Heart right ventricle (tissue), 16 donors: ENCODE measurements around the gene ABLIM2. TPM values are rescaled to one million over a fixed set of nuclear protein-coding genes. Genes with fewer than 3 reads are reported as not detected.
A peak's percentile ranks its signal among the peaks of the same experiment; 100 is the strongest.

Source experiments
- ATAC-seq, 8 donors: fragments of 200-7000 bp; cut with Tn5 transposase; one replicate each; pipeline ENCODE4 v1.9.1; 2020; ENCODE audit warnings: mild to moderate bottlenecking in 8 of 8, moderate library complexity in 8 of 8, moderate number of reproducible peaks in 1 of 8
- DNase-seq, 2 donors: peaks; one replicate each; pipeline ENCODE4 v3.0.0-alpha.2; 2020
- H3K27ac ChIP-seq, 10 donors: fragments of 200-600 bp; sonication (generic) in 2 of 10; one replicate each; pipeline versions ENCODE4 v1.5.0 to v1.8.0; 2020 to 2022; ENCODE audit warnings: mild to moderate bottlenecking in 3 of 10
- H3K27me3 ChIP-seq, 7 donors: fragments of 200-600 bp; one replicate each; pipeline ENCODE4 v1.8.0; 2021 to 2022; ENCODE audit warnings: mild to moderate bottlenecking in 2 of 7
- H3K36me3 ChIP-seq, 9 donors: fragments of 200-600 bp; sonication (generic) in 1 of 9; one replicate each; pipeline versions ENCODE4 v1.5.0 to v1.8.0; 2020 to 2022; ENCODE audit warnings: mild to moderate bottlenecking in 2 of 9
- H3K4me1 ChIP-seq, 9 donors: fragments of 200-600 bp; sonication (generic) in 1 of 9; one replicate each; pipeline versions ENCODE4 v1.5.0 to v1.8.0; 2020 to 2022; ENCODE audit warnings: mild to moderate bottlenecking in 4 of 9
- H3K4me3 ChIP-seq, 10 donors: fragments of 200-600 bp; sonication (generic) in 2 of 10; one replicate each; pipeline versions ENCODE4 v1.5.0 to v1.8.0; 2020 to 2022; ENCODE audit warnings: mild to moderate bottlenecking in 7 of 10, moderate library complexity in 2 of 10
- H3K9me3 ChIP-seq, 11 donors: fragments of 200-600 bp in 10 of 11; sonication (generic) in 2 of 11; one replicate each; pipeline versions ENCODE4 v1.5.0 to v1.8.0; 2013 to 2022; ENCODE audit warnings: mild to moderate bottlenecking in 2 of 11, control low read depth in 1 of 11, moderate library complexity in 1 of 11
- CTCF ChIP-seq, 9 donors: fragments of 200-600 bp; sonication (generic) in 2 of 9; IDR thresholded peaks; one replicate each; pipeline versions ENCODE4 v1.5.0 to v1.8.0; 2021 to 2022; ENCODE audit warnings: antibody characterized with exemption in 9 of 9, mild to moderate bottlenecking in 5 of 9, moderate library complexity in 1 of 9
- WGBS, 2 donors: extraction: QIAGEN DNeasy Blood & Tissue Kit; methylation state at CpG; one replicate each; pipeline ENCODE4 v1.1.7; 2013; ENCODE audit warnings: inconsistent platforms in 1 of 2; 5-methylcytosine and 5-hydroxymethylcytosine counted together
- intact Hi-C, 10 donors: fragments of 100-400 bp; cut with DNase I; formaldehyde crosslinking; loops; one replicate each; pipeline versions ENCODE4 v1.11.1 to v1.14.2; 2022
- polyA plus RNA-seq, 2 donors: library from polyadenylated mRNA; stranded (reverse); fragments of 200-250 nt; gene quantifications; one replicate each; pipeline ENCODE4 v1.2.3, GENCODE V29; 2013
- total RNA-seq, 10 donors: library from RNA; stranded (reverse); fragmentation: NEBNext Ultra II Directional in 3 of 10; extraction: Animal tissue kit (Norgen Biotek cat#: 25700) in 3 of 10; gene quantifications; one replicate each; pipeline versions ENCODE4 v1.2.1 to v1.2.4, GENCODE V29; 2021 to 2023
- donor health status: Arrhythmogenic right ventricular cardiomyopathy.
- donor health status: ischemic (EF 13 %, LVEDD 7.1; RV severe dilation, severe dysfunction).
- donor health status: healthy with polysubstance abuse.
- donor health status: DM: no; HTN: yes; CAD: no.
- donor health status: DM: no; HTN: no; CAD: no.
- donor health status: ischemic (EF 25% LVEDD 6.9; RV normal size, moderate dysfunction).
- donor health status: ischemic (EF 25% LVEDD 5.7; RV mildly dilated, moderate dysfunction).
- donor health status: healthy.
- donor health status: DM: yes; HTN: yes; CAD: no.
- donor health status: Ischemic cardiomyopathy.
- donor health status: ischemic (EF 35%, LVEDD 5.7; RV mildly dilated, moderate dysfunction).
- donor health status: nonischemic (EF 11% LVEDD 7.7; RV severe dilation, severe dysfunction).
- donor health status: DM: yes; HTN: yes; CAD: no.
- donor health status: PGD.
- donor health status: ischemic (EF 29% LVEDD 5.4; RV normal size, mild dysfunction).
- donor health status: nonischemic (EF 23%, LVEDD 6.1; RV moderate dilation, normal function).

The ABLIM2 gene
- total and polyA plus RNA-seq, 12 donors, result 7.2 to 27.8 (median 17.6) TPM

- DNase-seq, result no peak
- no peak overlapping the region for H3K4me3 ChIP-seq
- no peak for ATAC-seq
- no peaks in the 10 kb centered on the region for H3K36me3 ChIP-seq
- no peaks in the 10 kb centered on the region for H3K27me3 ChIP-seq
- intact Hi-C loops, result no loop called here
- WGBS, 2 donors, result 91 to 94% methylated on average over 10 of the region's 10 CpGs
- H3K4me1 ChIP-seq, result peaks cover 0 to 16% (median 6%) of the 10 kb centered on the region in 9 donors
- no peak overlapping the region for H3K27ac ChIP-seq
- no peak for TF ChIP-seq CTCF (IDR thresholded peaks at IDR 0.05)
- H3K9me3 ChIP-seq, result peaks cover 0 to 15% (median 6%) of the 10 kb centered on the region in 11 donors
Observed at GRCh38 chr4:8164687-8165086, 6.1 kb upstream of the ABLIM2 start.

- Histone ChIP-seq H3K9me3 (peaks cover 0 to 13% (median 6%) of the 10 kb centered on the region in 11 donors), H3K4me3 (no peak overlapping the region), H3K27me3 (no peaks in the 10 kb centered on the region), H3K36me3 (no peaks in the 10 kb centered on the region), H3K4me1 (peaks cover 0 to 21% (median 11%) of the 10 kb centered on the region in 9 donors), H3K27ac (no peak overlapping the region)
- no peak for TF ChIP-seq CTCF (IDR thresholded peaks at IDR 0.05)
- ATAC-seq (no peak), DNase-seq (peak in 1 of 2 donors; percentile 4)
- intact Hi-C loops, result no loop called here
- WGBS, 2 donors, result 59 to 65% methylated on average over 9 of the region's 9 CpGs
Observed at GRCh38 chr4:8164194-8164565, 5.6 kb upstream of the ABLIM2 start.

DNA sequence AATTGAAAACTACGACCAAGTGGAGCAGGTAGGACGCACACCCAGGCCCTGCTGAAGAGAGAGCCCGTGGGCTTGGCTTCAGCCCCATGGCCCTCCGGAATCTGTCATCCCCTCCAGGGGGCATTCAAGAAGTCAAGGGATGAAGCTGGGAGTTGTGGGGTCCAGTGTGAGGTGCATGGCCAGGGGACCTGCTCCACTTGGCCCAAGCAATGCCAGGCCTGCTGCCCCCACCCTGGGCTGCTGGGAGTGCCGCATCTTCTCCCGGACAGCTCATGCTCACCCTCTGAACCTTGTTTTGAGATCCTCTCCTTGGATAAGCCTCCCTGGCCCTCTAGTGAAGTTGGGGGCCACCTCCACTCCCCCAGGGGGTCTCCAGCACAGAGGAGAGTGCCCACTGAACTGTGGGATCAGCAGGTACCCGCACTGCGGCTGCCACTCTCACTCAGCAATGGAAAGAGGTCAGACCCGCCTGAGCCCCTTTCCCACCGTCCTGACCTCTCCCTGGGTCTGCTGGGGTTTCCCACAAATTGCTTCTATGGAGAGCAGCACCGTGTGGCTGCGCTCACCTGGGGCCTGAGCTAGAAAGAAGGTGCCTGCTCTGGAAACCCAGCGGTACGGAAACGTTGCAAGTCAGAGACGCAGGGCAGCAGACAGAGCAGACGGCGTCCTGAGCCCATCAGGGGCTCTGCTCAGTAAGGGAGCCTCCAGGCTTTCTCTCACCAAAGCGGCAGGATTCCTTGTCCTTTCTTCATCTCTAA lies 5.0 kb upstream of the ABLIM2 start:
- Histone ChIP-seq H3K9me3 (peaks cover 0 to 7% (median 5%) of the 10 kb centered on the region in 11 donors), H3K4me3 (no peak overlapping the region), H3K27me3 (no peaks in the 10 kb centered on the region), H3K36me3 (no peaks in the 10 kb centered on the region), H3K27ac (no peak overlapping the region), H3K4me1 (peaks cover 0 to 25% (median 11%) of the 10 kb centered on the region in 9 donors)
- no peak for TF ChIP-seq CTCF (IDR thresholded peaks at IDR 0.05)
- intact Hi-C loops, result no loop called here
- ATAC-seq (no peak), DNase-seq (peak in 1 of 2 donors; percentile 4)
- WGBS, 2 donors, result 84 to 87% methylated on average over 19 of the region's 19 CpGs

DNA sequence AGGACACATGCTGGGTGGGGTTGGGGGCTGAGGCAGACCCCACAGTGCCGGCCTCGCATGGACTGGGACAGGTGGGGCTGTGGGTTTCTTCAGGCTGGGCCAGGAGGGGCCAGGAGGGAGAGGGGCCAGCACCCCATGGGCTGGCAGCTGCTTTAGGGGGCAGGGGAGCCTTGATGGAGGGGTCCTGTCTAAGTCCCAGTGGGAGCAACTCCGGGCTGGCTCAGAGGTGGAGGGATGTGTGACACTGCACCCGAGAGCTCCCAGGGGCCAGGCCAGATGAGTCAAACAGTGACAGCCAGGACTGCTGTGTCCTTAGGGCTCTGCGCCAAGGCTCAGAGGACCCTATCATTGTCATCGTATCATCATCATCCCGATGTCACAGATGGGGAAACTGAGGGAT lies 4.4 kb upstream of the ABLIM2 start:
- no peaks in the 10 kb centered on the region for H3K36me3 ChIP-seq
- 85% methylated on average over 7 of the region's 7 CpGs for whole genome bisulfite sequencing, 2 donors
- ATAC-seq (no peak), DNase-seq (no peak)
- no peak for TF ChIP-seq CTCF (IDR thresholded peaks at IDR 0.05)
- H3K4me3 ChIP-seq, result no peak overlapping the region
- intact Hi-C loops, result no loop called here
- peaks cover 0 to 5% (median 1%) of the 10 kb centered on the region in 7 donors for H3K27me3 ChIP-seq
- H3K4me1 ChIP-seq, result peaks cover 4 to 27% (median 15%) of the 10 kb centered on the region in 9 donors
- H3K9me3 ChIP-seq, result peaks cover 0 to 2% (median 0%) of the 10 kb centered on the region in 11 donors
- no peak overlapping the region for H3K27ac ChIP-seq
